IMR-90 (cell line): ENCODE data around the gene PLEKHJ1. TPM values are rescaled to one million over a fixed set of nuclear protein-coding genes. Genes with fewer than 3 reads are reported as not detected.
A peak's percentile ranks its signal among the peaks of the same experiment; 100 is the strongest.

Experiments used
- ATAC-seq: fragments of 200-7000 bp; cut with Tn5 transposase; 2 replicates; pipeline ENCODE4 v1.9.1; 2020; ENCODE audit warnings: low read depth, mild to moderate bottlenecking, moderate library complexity
- BruUV-seq: library from RNA; stranded (reverse); fragments of 400-500 nt; replicated peaks from 2 replicates; lab custom pipeline; 2021; lab: Mats Ljungman, UMichigan
- CTCF ChIA-PET: fragments of 300-600 bp; formaldehyde crosslinking; extraction: SDS; loops from one replicate; lab custom pipeline; 2021; ENCODE audit warnings: antibody characterized with exemption; lab: Yijun Ruan, JAX
- POLR2A ChIA-PET: fragments of 300-600 bp; sonication (Branson Sonifier 250); formaldehyde crosslinking; loops from one replicate; lab custom pipeline; 2022; ENCODE audit warnings: antibody characterized with exemption; ENCODE audit not compliant: unreplicated experiment; lab: Charles Lee
- DNase-seq: peaks from one replicate; pipeline ENCODE4 v3.0.0; 2013
- H2AFZ ChIP-seq: replicated peaks from 2 replicates; pipeline ENCODE3; 2013; ENCODE audit warnings: low read length, mild to moderate bottlenecking; ENCODE audit not compliant: poor library complexity
- H2AK5ac ChIP-seq: 2 replicates; pipeline ENCODE4 v1.6.1; 2013; ENCODE audit warnings: low read depth, low read length, inconsistent platforms
- H2AK9ac ChIP-seq: replicated peaks from 2 replicates; pipeline ENCODE3; 2013; ENCODE audit warnings: mild to moderate bottlenecking, low read depth, low read length, moderate library complexity; ENCODE audit not compliant: poor library complexity
- H2BK120ac ChIP-seq: 2 replicates; pipeline ENCODE4 v1.6.1; 2013; ENCODE audit warnings: low read depth, low read length, inconsistent platforms
- H2BK15ac ChIP-seq: 3 replicates; pipeline ENCODE4 v1.6.1; 2013; ENCODE audit warnings: low read depth, low read length, inconsistent platforms
- H2BK20ac ChIP-seq: 2 replicates; pipeline ENCODE4 v1.6.1; 2013; ENCODE audit warnings: low read depth, mild to moderate bottlenecking, inconsistent platforms, low read length, moderate library complexity
- H2BK5ac ChIP-seq: 2 replicates; pipeline ENCODE4 v1.6.1; 2013; ENCODE audit warnings: mild to moderate bottlenecking, low read depth, low read length, inconsistent platforms; ENCODE audit not compliant: poor library complexity, severe bottlenecking
- H3K14ac ChIP-seq: replicated peaks from 2 replicates; pipeline ENCODE4 v1.6.1; 2013; ENCODE audit warnings: low read depth, low read length, inconsistent platforms
- H3K18ac ChIP-seq: 2 replicates; pipeline ENCODE4 v1.6.1; 2013; ENCODE audit warnings: low read depth, low read length, control low read depth
- H3K23ac ChIP-seq: 2 replicates; pipeline ENCODE4 v1.6.1; 2013; ENCODE audit warnings: low read depth, low read length, inconsistent platforms
- H3K27ac ChIP-seq: 2 replicates; pipeline ENCODE4 v1.5.1; 2013; ENCODE audit warnings: mild to moderate bottlenecking, control low read depth, low read length; ENCODE audit not compliant: insufficient read depth
- H3K27me3 ChIP-seq: 2 replicates; pipeline ENCODE4 v1.6.1; 2013; ENCODE audit warnings: low read length; ENCODE audit not compliant: control insufficient read depth, insufficient read depth
- H3K36me3 ChIP-seq: 2 replicates; pipeline ENCODE4 v1.6.1; 2013; ENCODE audit warnings: low read length, mixed read lengths; ENCODE audit not compliant: control insufficient read depth, insufficient read depth
- H3K4ac ChIP-seq: 2 replicates; pipeline ENCODE4 v1.6.1; 2013; ENCODE audit warnings: low read depth, low read length, inconsistent platforms
- H3K4me1 ChIP-seq: 2 replicates; pipeline ENCODE4 v1.6.1; 2013; ENCODE audit warnings: low read length, mixed read lengths; ENCODE audit not compliant: control insufficient read depth, insufficient read depth
- H3K4me2 ChIP-seq: 2 replicates; pipeline ENCODE4 v1.6.1; 2013; ENCODE audit warnings: low read depth, mild to moderate bottlenecking, control low read depth, low read length, moderate library complexity
- H3K4me3 ChIP-seq: 2 replicates; pipeline ENCODE4 v1.5.1; 2013; ENCODE audit warnings: low read depth, mild to moderate bottlenecking, control low read depth, low read length, moderate library complexity; ENCODE audit not compliant: insufficient read depth
- H3K56ac ChIP-seq: 2 replicates; pipeline ENCODE4 v1.6.1; 2013; ENCODE audit warnings: low read length, inconsistent platforms; ENCODE audit not compliant: insufficient read depth; ENCODE audit errors: extremely low read depth
- H3K79me1 ChIP-seq, 2 experiments: 2 replicates each; pipeline ENCODE4 v1.6.1; 2013; ENCODE audit warnings: low read length in 2 of 2, inconsistent platforms in 1 of 2, low read depth in 1 of 2
- H3K9ac ChIP-seq: 2 replicates; pipeline ENCODE4 v1.6.1; 2013; ENCODE audit warnings: low read depth, low read length, control low read depth
- H3K9me1 ChIP-seq: 2 replicates; pipeline ENCODE4 v1.6.1; 2013; ENCODE audit warnings: low read length, inconsistent platforms; ENCODE audit not compliant: insufficient read depth
- H3K9me3 ChIP-seq: 2 replicates; pipeline ENCODE4 v1.6.1; 2013; ENCODE audit warnings: low read length; ENCODE audit not compliant: control insufficient read depth, insufficient read depth
- H4K20me1 ChIP-seq: 2 replicates; pipeline ENCODE4 v1.6.1; 2013; ENCODE audit warnings: low read length, inconsistent platforms; ENCODE audit not compliant: insufficient read depth
- H4K5ac ChIP-seq: 2 replicates; pipeline ENCODE4 v1.6.1; 2013; ENCODE audit warnings: mild to moderate bottlenecking, low read depth, low read length, control low read depth
- H4K8ac ChIP-seq, 2 experiments: 2 replicates each; pipeline ENCODE4 v1.6.1; 2013; ENCODE audit warnings: low read depth in 2 of 2, low read length in 2 of 2, control low read depth in 1 of 2, inconsistent platforms in 1 of 2
- H4K91ac ChIP-seq: 2 replicates; pipeline ENCODE4 v1.6.1; 2013; ENCODE audit warnings: low read depth, low read length, inconsistent platforms; ENCODE audit not compliant: insufficient read depth
- CEBPB ChIP-seq: IDR thresholded peaks from 2 replicates; pipeline ENCODE4 v1.6.1; 2012; ENCODE audit warnings: low read depth, low read length, improper control_type of control experiment
- MXI1 ChIP-seq: IDR thresholded peaks from 2 replicates; pipeline ENCODE4 v1.6.1; 2012; ENCODE audit warnings: low read depth, mild to moderate bottlenecking, low read length, moderate library complexity, borderline replicate concordance
- WGBS, 2 experiments: methylation state at CpG; one replicate each; pipeline versions ENCODE4 v1.1.5 to v1.1.7; 2013; ENCODE audit warnings: missing lambda C conversion rate in 2 of 2; ENCODE audit not compliant: insufficient read length in 1 of 2; ENCODE audit errors: extremely low coverage in 2 of 2; 5-methylcytosine and 5-hydroxymethylcytosine counted together
- dilution Hi-C: fragments of 300-500 bp; cut with HindIII; formaldehyde crosslinking; loops from one replicate; pipeline ENCODE4 v1.14.3; 2018; ENCODE audit warnings: low sequenced_read_pairs; ENCODE audit not compliant: unreplicated experiment
- in situ Hi-C: fragments of 300-500 bp; cut with MboI; formaldehyde crosslinking; loops from 3 replicates; pipeline ENCODE4 v1.14.3; 2019; ENCODE audit warnings: low sequenced_read_pairs, inconsistent platforms, mixed read lengths
- intact Hi-C: fragments of 100-400 bp; cut with micrococcal nuclease; formaldehyde crosslinking; loops from 2 replicates; pipeline ENCODE4 v1.10.0; 2022
- polyA plus RNA-seq, 3 experiments: library from polyadenylated mRNA; depleted of rRNA; stranded (reverse); fragments of >200 nt; gene quantifications; 2 replicates each; pipeline ENCODE4 v1.2.3, GENCODE V29; 2012; ENCODE audit warnings: low replicate concordance in 1 of 3
- total RNA-seq: library from RNA; depleted of rRNA; stranded (reverse); fragments of >200 nt; gene quantifications from 2 replicates; pipeline ENCODE4 v1.2.3, GENCODE V29; 2012

The PLEKHJ1 gene
- total and polyA plus RNA-seq, 2 of the 4 experiments (the other 2 are of a cell fraction): 31.7 to 62.8 TPM

GRCh38 chr19:2185734-2186070 lies 50.4 kb downstream of the PLEKHJ1 start:
- no TSS peak for BruUV-seq
- peaks cover 12 to 86% of the 10 kb centered on the region in 2 experiments; a peak in 3 of 4 replicates for H3K79me1 ChIP-seq
- no peak overlapping the region; the same call in 2 of the 3 replicates for H2BK15ac ChIP-seq
- POLR2A ChIA-PET: no interaction called here
- TF ChIP-seq MXI1: no peak
- TF ChIP-seq CEBPB: 0 out of 2 replicates have a peak, but pooled peaks have one; percentile 4
- CTCF ChIA-PET: interaction anchor here (0.8 to 1.6 kb wide), 2 partner anchors 30 to 31 kb away, joined by 3 read pairs; no protein-coding TSS in a partner anchor
- peak overlapping the region; percentile 78; the same call in 1 of the 2 replicates for H3K56ac ChIP-seq
- H3K27me3 ChIP-seq: no peaks in the 10 kb centered on the region
- 38% methylated on average over 6 of the region's 11 CpGs; no CpG with 5 or more reads in 1 of the 2 experiments for WGBS, 2 experiments
- peak overlapping the region; percentile 7; the same call in 1 of the 2 replicates for H3K4me3 ChIP-seq
- no peak overlapping the region for H4K5ac ChIP-seq
- H3K23ac ChIP-seq: peak overlapping the region; percentile 73
- H3K18ac ChIP-seq: peak overlapping the region; percentile 8; the same call in 1 of the 2 replicates
- H2BK120ac ChIP-seq: peak overlapping the region; percentile 63; the same call in 1 of the 2 replicates
- H3K36me3 ChIP-seq: peaks cover 37% of the 10 kb centered on the region
- peaks cover 32% of the 10 kb centered on the region for H3K9me1 ChIP-seq
- peaks cover 24% of the 10 kb centered on the region for H3K4me1 ChIP-seq
- H4K8ac ChIP-seq: peak overlapping the region in 1 of 2 experiments; percentile 70; a peak in 1 of 4 replicates
- H3K14ac ChIP-seq: peak overlapping the region; percentile 95
- H4K20me1 ChIP-seq: peaks cover 78% of the 10 kb centered on the region
- H4K91ac ChIP-seq: no peak overlapping the region
- DNase-seq (no peak), ATAC-seq (no peak)
- H3K9ac ChIP-seq: no peak overlapping the region
- dilution Hi-C loops: no loop called here
- H2AFZ ChIP-seq: peak overlapping the region; percentile 9
- intact Hi-C loops: loop anchor here (1.0 kb wide), 2 partner anchors 16 to 50 kb away; no protein-coding TSS in a partner anchor
- peak overlapping the region; percentile 51; the same call in 1 of the 2 replicates for H3K27ac ChIP-seq
- peak overlapping the region; percentile 88 for H3K4ac ChIP-seq
- H2AK5ac ChIP-seq: peak overlapping the region; percentile 62; the same call in 1 of the 2 replicates
- peak overlapping the region; percentile 70 for H2AK9ac ChIP-seq
- H2BK5ac ChIP-seq: peak overlapping the region; percentile 64
- in situ Hi-C loops: no loop called here
- peak overlapping the region; percentile 67 for H3K4me2 ChIP-seq
- no peaks in the 10 kb centered on the region for H3K9me3 ChIP-seq
- peak overlapping the region; percentile 4; the same call in 1 of the 2 replicates for H2BK20ac ChIP-seq
